ENCODE data around the gene NPTX2. TPM values are rescaled to one million over a fixed set of nuclear protein-coding genes. Genes with fewer than 3 reads are reported as not detected.

NPTX2 gene
- total RNA-seq, 1 donor, result 18.0 TPM

DNA sequence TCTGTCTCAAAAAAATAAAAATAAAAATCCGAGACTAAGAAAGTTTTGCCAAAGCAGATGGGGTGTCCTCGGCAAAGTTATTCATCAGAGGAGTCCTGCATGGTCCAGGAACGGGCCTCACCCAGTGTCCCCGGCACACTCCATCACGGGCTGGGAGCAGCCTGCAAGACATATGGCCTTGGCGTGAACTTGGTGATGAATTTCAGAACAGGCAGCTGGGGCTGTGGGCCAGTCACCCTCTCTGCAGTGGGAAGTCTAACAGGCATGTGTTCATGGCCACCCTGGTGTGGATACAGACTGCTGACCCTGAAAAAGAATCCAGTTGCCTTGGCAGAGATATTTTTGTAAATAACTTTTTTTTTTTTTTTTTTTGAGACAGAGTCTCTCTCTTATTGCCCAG is 34.7 kb downstream of the NPTX2 start:
- no peak for DNase-seq (ENCODE audit: low read depth in 2 of 3, low spot score in 2 of 3)

- no peak for DNase-seq (ENCODE audit: low read depth in 2 of 3, low spot score in 2 of 3)
These were observed 36.7 kb downstream of the NPTX2 start for GRCh38 chr7:98653601-98654310.

GRCh38 chr7:98654524-98655272 is 37.6 kb downstream of the NPTX2 start:
- no peak for DNase-seq (ENCODE audit: low read depth in 2 of 3, low spot score in 2 of 3)

GRCh38 chr7:98655611-98656010 is 38.5 kb downstream of the NPTX2 start:
- DNase-seq (ENCODE audit: low read depth in 2 of 3, low spot score in 2 of 3), result no peak

GRCh38 chr7:98656899-98657298 is 39.8 kb downstream of the NPTX2 start:
- DNase-seq (ENCODE audit: low read depth in 2 of 3, low spot score in 2 of 3), result no peak

GRCh38 chr7:98657736-98658135 is 40.7 kb downstream of the NPTX2 start:
- DNase-seq (ENCODE audit: low read depth in 2 of 3, low spot score in 2 of 3), result no peak

GRCh38 chr7:98659756-98660155 is 42.7 kb downstream of the NPTX2 start:
- no peak for DNase-seq (ENCODE audit: low read depth in 2 of 3, low spot score in 2 of 3)

DNA sequence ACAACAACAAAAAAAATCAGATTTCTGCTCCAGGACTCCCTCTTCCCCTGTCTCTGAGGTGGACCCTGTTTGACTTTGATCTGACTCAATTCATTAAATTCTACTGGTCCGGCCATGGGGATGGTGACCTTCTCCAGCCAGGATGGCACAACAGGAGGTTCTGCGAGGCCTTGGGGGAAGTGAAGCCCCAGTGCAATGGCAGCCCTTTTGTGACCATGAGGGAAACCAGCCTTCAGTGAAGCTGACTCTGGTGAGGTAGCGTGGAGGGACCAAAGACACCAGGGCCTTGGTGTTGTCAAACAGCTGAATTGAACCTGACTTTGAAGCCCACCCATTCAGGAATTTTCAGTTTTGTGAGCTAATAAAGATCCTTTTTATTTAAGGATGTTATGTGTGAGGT is 44.5 kb downstream of the NPTX2 start:
- DNase-seq (ENCODE audit: low read depth in 2 of 3, low spot score in 2 of 3), result no peak

DNA sequence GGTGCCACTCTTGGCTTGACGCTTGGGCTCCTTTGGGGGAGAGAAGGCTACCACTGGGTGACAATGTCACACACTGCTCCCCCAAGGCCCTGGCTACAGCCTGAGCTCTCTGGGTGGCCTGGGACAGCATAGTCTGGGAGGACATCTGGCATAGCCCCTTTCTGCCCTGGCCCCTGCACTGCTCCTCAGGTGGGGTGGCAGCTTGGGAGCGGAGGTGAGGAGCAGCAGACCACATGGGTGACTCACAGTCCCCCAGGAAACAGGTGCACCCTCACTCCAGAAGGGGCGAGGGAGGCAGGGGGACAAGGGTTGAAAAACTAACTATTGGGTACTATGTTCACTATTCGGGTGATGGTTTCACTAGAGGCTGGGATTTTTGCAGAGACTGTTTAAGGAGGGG is 45.2 kb downstream of the NPTX2 start:
- DNase-seq (ENCODE audit: low read depth in 2 of 3, low spot score in 2 of 3), result no peak

DNA sequence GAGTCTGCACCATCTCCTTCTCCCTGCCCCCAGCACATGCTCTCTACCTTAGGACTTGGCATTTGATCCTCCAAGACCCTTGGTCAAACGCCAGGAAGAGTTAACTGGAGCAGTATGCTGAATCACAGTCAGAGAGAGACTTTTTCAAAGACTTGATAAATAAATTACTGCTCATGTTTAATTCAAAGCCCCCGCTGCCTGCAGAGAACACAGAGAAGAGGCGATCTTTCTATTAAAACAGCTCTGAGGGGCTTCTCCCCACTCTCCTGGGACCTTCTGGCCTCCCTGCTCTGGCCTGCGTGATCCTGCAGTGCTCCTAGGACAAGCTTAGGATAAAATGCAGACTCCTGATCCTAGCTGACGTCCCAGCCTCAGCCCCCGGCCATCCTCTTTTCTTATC is 47.8 kb downstream of the NPTX2 start:
- DNase-seq (ENCODE audit: low read depth in 2 of 3, low spot score in 2 of 3), result no peak

GRCh38 chr7:98668255-98668654 is 51.2 kb downstream of the NPTX2 start:
- DNase-seq (ENCODE audit: low read depth in 2 of 3, low spot score in 2 of 3), result no peak

GRCh38 chr7:98669329-98670000 is 52.4 kb downstream of the NPTX2 start:
- no peak for DNase-seq (ENCODE audit: low read depth in 2 of 3, low spot score in 2 of 3)

- DNase-seq (ENCODE audit: low read depth in 2 of 3, low spot score in 2 of 3), result no peak
These were observed 53.1 kb downstream of the NPTX2 start for GRCh38 chr7:98670186-98670585.

GRCh38 chr7:98671733-98672331 is 54.7 kb downstream of the NPTX2 start:
- DNase-seq (ENCODE audit: low read depth in 2 of 3, low spot score in 2 of 3), result no peak

GRCh38 chr7:98674461-98674860 is 57.4 kb downstream of the NPTX2 start:
- no peak for DNase-seq (ENCODE audit: low read depth in 2 of 3, low spot score in 2 of 3)

- DNase-seq (ENCODE audit: low read depth in 2 of 3, low spot score in 2 of 3), result no peak
These were observed 57.8 kb downstream of the NPTX2 start for GRCh38 chr7:98674881-98675280.

GRCh38 chr7:98678215-98678614 is 61.1 kb downstream of the NPTX2 start:
- DNase-seq (ENCODE audit: low read depth in 2 of 3, low spot score in 2 of 3), result no peak
